Astrocyte (in vitro differentiated cells and primary cell): ENCODE measurements around the gene CDHR4. TPM values are rescaled to one million over a fixed set of nuclear protein-coding genes. Genes with fewer than 3 reads are reported as not detected.

Experiments
- DNase-seq: peaks from one replicate; pipeline ENCODE4 v3.0.0-alpha.2; 2010; ENCODE audit warnings: low read depth
- FAIRE-seq: peaks from 2 replicates; lab custom pipeline; 2011; peaks lifted over from hg19 to GRCh38; lab: Jason Lieb, UNC
- H2AFZ ChIP-seq: 2 replicates; pipeline ENCODE4 v1.6.0; 2012; ENCODE audit warnings: low read depth, low read length, inconsistent platforms
- H3K27ac ChIP-seq: 2 replicates; pipeline ENCODE4 v1.5.1; 2011; ENCODE audit warnings: low read depth, low read length, inconsistent platforms
- H3K27me3 ChIP-seq: 2 replicates; pipeline ENCODE4 v1.6.0; 2011; ENCODE audit warnings: low read length, inconsistent platforms; ENCODE audit not compliant: insufficient read depth
- H3K36me3 ChIP-seq: 2 replicates; pipeline ENCODE4 v1.5.1; 2011; ENCODE audit warnings: low read length, inconsistent platforms; ENCODE audit not compliant: insufficient read depth
- H3K4me1 ChIP-seq: 2 replicates; pipeline ENCODE4 v1.5.1; 2011; ENCODE audit warnings: low read length, inconsistent platforms; ENCODE audit not compliant: insufficient read depth
- H3K4me2 ChIP-seq: 2 replicates; pipeline ENCODE4 v1.6.0; 2012; ENCODE audit warnings: low read length, inconsistent platforms
- H3K4me3 ChIP-seq: 2 replicates; pipeline ENCODE4 v1.5.1; 2011; ENCODE audit warnings: low read depth, mild to moderate bottlenecking, low read length, inconsistent platforms; ENCODE audit not compliant: insufficient read depth
- H3K79me2 ChIP-seq: 2 replicates; pipeline ENCODE4 v1.6.0; 2012; ENCODE audit warnings: mild to moderate bottlenecking, low read length, inconsistent platforms; ENCODE audit not compliant: insufficient read depth
- H3K9ac ChIP-seq: 2 replicates; pipeline ENCODE4 v1.6.0; 2012; ENCODE audit warnings: mild to moderate bottlenecking, low read length, inconsistent platforms
- H3K9me3 ChIP-seq: 2 replicates; pipeline ENCODE4 v1.5.1; 2012; ENCODE audit warnings: low read depth, mild to moderate bottlenecking, low read length, inconsistent platforms; ENCODE audit not compliant: insufficient read depth
- H4K20me1 ChIP-seq: 2 replicates; pipeline ENCODE4 v1.6.0; 2012; ENCODE audit warnings: low read length, inconsistent platforms; ENCODE audit not compliant: insufficient read depth
- H3K27ac Mint-ChIP-seq: one replicate; pipeline ENCODE4 v1.8.0; 2021; ENCODE audit warnings: mild to moderate bottlenecking, mixed read lengths; ENCODE audit not compliant: unreplicated experiment
- H3K27me3 Mint-ChIP-seq: one replicate; pipeline ENCODE4 v1.8.0; 2021; ENCODE audit warnings: low read depth, mixed read lengths; ENCODE audit not compliant: unreplicated experiment
- H3K36me3 Mint-ChIP-seq: one replicate; pipeline ENCODE4 v1.8.0; 2021; ENCODE audit warnings: low read depth, mixed read lengths; ENCODE audit not compliant: unreplicated experiment
- H3K4me1 Mint-ChIP-seq: one replicate; pipeline ENCODE4 v1.8.0; 2021; ENCODE audit warnings: low read depth, mixed read lengths; ENCODE audit not compliant: unreplicated experiment
- H3K4me3 Mint-ChIP-seq: one replicate; pipeline ENCODE4 v1.8.0; 2021; ENCODE audit warnings: mild to moderate bottlenecking, moderate library complexity, mixed read lengths; ENCODE audit not compliant: unreplicated experiment
- H3K9me3 Mint-ChIP-seq: one replicate; pipeline ENCODE4 v1.8.0; 2021; ENCODE audit warnings: mild to moderate bottlenecking, mixed read lengths; ENCODE audit not compliant: unreplicated experiment
- EZH2 ChIP-seq: IDR thresholded peaks from 2 replicates; pipeline ENCODE4 v1.6.1; 2012; ENCODE audit warnings: mild to moderate bottlenecking, low read length, inconsistent platforms; ENCODE audit not compliant: insufficient read depth
- total RNA-seq: library from RNA; stranded (reverse); gene quantifications from 2 replicates; pipeline ENCODE4 v1.2.1, GENCODE V29; 2021
- TF ChIP-seq, protein P1 (sequence below): IDR thresholded peaks from 2 replicates; pipeline ENCODE4 v1.5.1; 2011; ENCODE audit warnings: low read depth, mild to moderate bottlenecking, inconsistent platforms, low read length, moderate library complexity; ENCODE audit not compliant: insufficient read depth

The CDHR4 gene
- total RNA-seq, 1 donor from 2014 or later, result not detected

DNA sequence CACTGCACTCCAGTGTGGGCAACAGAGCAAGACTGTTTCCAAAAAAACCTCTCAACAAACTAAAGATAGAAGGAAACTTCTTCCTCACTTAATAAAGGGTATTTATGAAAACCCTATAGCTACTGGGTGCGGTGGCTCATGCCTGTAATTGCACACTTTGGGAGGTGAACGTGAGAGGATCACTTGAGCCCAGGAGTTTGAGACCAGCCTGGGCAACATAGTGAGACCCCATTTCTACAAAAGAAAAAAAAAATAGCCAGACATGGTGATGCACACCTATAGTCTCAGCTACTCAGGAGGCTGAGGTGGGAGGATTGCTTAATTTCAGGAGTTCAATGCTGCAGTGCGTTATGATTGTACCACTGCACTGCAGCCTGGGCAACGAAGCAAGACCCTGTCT is 35.7 kb downstream of the CDHR4 start:
- no peak overlapping the region for H3K4me3 ChIP-seq
- H3K36me3 ChIP-seq, result no peaks in the 10 kb centered on the region
- H3K27me3 Mint-ChIP-seq, result no peaks in the 10 kb centered on the region
- DNase-seq, result no peak
- TF ChIP-seq EZH2, result no peak
- TF ChIP-seq, protein P1, sequence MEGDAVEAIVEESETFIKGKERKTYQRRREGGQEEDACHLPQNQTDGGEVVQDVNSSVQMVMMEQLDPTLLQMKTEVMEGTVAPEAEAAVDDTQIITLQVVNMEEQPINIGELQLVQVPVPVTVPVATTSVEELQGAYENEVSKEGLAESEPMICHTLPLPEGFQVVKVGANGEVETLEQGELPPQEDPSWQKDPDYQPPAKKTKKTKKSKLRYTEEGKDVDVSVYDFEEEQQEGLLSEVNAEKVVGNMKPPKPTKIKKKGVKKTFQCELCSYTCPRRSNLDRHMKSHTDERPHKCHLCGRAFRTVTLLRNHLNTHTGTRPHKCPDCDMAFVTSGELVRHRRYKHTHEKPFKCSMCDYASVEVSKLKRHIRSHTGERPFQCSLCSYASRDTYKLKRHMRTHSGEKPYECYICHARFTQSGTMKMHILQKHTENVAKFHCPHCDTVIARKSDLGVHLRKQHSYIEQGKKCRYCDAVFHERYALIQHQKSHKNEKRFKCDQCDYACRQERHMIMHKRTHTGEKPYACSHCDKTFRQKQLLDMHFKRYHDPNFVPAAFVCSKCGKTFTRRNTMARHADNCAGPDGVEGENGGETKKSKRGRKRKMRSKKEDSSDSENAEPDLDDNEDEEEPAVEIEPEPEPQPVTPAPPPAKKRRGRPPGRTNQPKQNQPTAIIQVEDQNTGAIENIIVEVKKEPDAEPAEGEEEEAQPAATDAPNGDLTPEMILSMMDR, result no peak
- no peak overlapping the region for H2AFZ ChIP-seq
- no peak overlapping the region for H3K4me2 ChIP-seq
- no peak overlapping the region for H3K4me3 Mint-ChIP-seq
- H3K4me1 ChIP-seq, result no peaks in the 10 kb centered on the region
- H3K4me1 Mint-ChIP-seq, result no peaks in the 10 kb centered on the region
- peaks cover 77% of the 10 kb centered on the region for H3K79me2 ChIP-seq
- no peaks in the 10 kb centered on the region for H3K27me3 ChIP-seq
- no peak for FAIRE-seq
- H3K36me3 Mint-ChIP-seq, result peaks cover 4% of the 10 kb centered on the region
- H3K27ac Mint-ChIP-seq, result no peak overlapping the region
- peaks cover 53% of the 10 kb centered on the region for H4K20me1 ChIP-seq
- H3K9ac ChIP-seq, result no peak overlapping the region
- no peak overlapping the region for H3K27ac ChIP-seq
- no peaks in the 10 kb centered on the region for H3K9me3 Mint-ChIP-seq
- no peaks in the 10 kb centered on the region for H3K9me3 ChIP-seq

DNA sequence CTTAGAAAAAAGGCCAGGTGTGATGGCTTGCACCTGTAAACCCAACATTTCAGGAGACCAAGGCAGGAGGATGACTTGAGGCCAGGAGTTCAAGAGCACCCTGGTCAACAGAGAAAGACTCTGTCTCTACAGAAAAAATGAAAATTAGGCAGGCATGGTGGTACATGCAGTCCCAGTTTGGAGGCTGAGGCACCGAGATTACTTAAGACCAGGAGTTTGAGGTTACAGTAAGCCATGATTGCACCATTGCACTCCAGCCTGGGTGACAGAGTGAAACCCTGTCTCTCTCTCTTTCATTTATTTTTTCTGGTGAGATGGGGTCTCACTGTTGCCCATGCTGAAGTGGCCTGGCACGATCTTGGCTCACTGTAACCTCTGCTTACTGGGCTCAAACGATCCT is 38.0 kb downstream of the CDHR4 start:
- Mint-ChIP-seq H3K27me3 (no peaks in the 10 kb centered on the region), H3K4me3 (no peak overlapping the region), H3K27ac (no peak overlapping the region), H3K9me3 (no peaks in the 10 kb centered on the region), H3K4me1 (no peaks in the 10 kb centered on the region), H3K36me3 (peaks cover 4% of the 10 kb centered on the region)
- FAIRE-seq (no peak), DNase-seq (no peak)
- Histone ChIP-seq H3K4me2 (no peak overlapping the region), H3K9ac (no peak overlapping the region), H4K20me1 (peaks cover 55% of the 10 kb centered on the region), H3K9me3 (no peaks in the 10 kb centered on the region), H3K4me1 (no peaks in the 10 kb centered on the region), H2AFZ (no peak overlapping the region), H3K79me2 (peaks cover 77% of the 10 kb centered on the region), H3K36me3 (no peaks in the 10 kb centered on the region), H3K27me3 (no peaks in the 10 kb centered on the region), H3K4me3 (no peak overlapping the region), H3K27ac (no peak overlapping the region)
- TF ChIP-seq, protein P1, result no peak
- TF ChIP-seq EZH2, result no peak

DNA sequence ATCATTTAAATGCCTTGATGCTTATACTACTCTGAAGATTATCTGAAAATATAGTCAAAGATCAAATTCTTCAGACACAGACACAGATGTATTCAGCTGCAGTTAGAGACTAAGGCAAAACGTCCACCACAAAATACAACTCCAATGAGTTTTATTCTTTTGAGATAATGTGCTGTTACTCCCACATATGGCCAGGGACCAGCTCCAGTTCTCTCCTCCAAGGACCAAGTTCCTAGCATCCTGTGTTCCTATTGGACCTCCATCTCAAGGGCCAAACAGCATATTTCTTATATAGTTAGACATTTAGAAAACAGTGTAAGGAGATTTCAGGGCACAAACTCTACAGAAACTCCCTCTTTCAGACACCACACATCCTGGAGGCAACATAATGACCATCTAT is 40.4 kb downstream of the CDHR4 start:
- Histone ChIP-seq H3K9me3 (no peaks in the 10 kb centered on the region), H3K27ac (no peak overlapping the region), H3K9ac (no peak overlapping the region), H4K20me1 (peaks cover 66% of the 10 kb centered on the region), H2AFZ (no peak overlapping the region), H3K27me3 (no peaks in the 10 kb centered on the region), H3K4me3 (no peak overlapping the region), H3K4me1 (no peaks in the 10 kb centered on the region), H3K79me2 (peaks cover 81% of the 10 kb centered on the region), H3K4me2 (no peak overlapping the region), H3K36me3 (no peaks in the 10 kb centered on the region)
- no peaks in the 10 kb centered on the region for H3K36me3 Mint-ChIP-seq
- no peaks in the 10 kb centered on the region for H3K27me3 Mint-ChIP-seq
- no peak overlapping the region for H3K27ac Mint-ChIP-seq
- H3K9me3 Mint-ChIP-seq, result no peaks in the 10 kb centered on the region
- H3K4me1 Mint-ChIP-seq, result no peaks in the 10 kb centered on the region
- FAIRE-seq (no peak), DNase-seq (no peak)
- H3K4me3 Mint-ChIP-seq, result no peak overlapping the region
- TF ChIP-seq, protein P1, result no peak
- TF ChIP-seq EZH2, result no peak
